Keratinocyte (primary cell): ENCODE data around the gene CETN1. TPM values are rescaled to one million over a fixed set of nuclear protein-coding genes. Genes with fewer than 3 reads are reported as not detected.
A peak's percentile ranks its signal among the peaks of the same experiment; 100 is the strongest.

Source experiments
- DNase-seq: peaks from one replicate; pipeline ENCODE4 v3.0.0-alpha.2; 2011; ENCODE audit warnings: low read depth, missing footprints, low spot score
- FAIRE-seq: peaks from 2 replicates; lab custom pipeline; 2011; peaks lifted over from hg19 to GRCh38; lab: Jason Lieb, UNC
- H2AFZ ChIP-seq: 2 replicates; pipeline ENCODE4 v1.6.0; 2012; ENCODE audit warnings: low read length, control low read depth, inconsistent platforms; ENCODE audit not compliant: control insufficient read depth
- H3K27ac ChIP-seq: 2 replicates; pipeline ENCODE4 v1.5.1; 2011; ENCODE audit warnings: low read length; ENCODE audit not compliant: control insufficient read depth, insufficient read depth
- H3K27me3 ChIP-seq: 3 replicates; pipeline ENCODE4 v1.6.0; 2011; ENCODE audit warnings: low read length; ENCODE audit not compliant: control insufficient read depth, insufficient read depth; ENCODE audit errors: extremely low read depth
- H3K36me3 ChIP-seq, 2 experiments: 2 replicates in 1 of 2; 3 replicates in 1 of 2; pipeline ENCODE4 v1.5.1; 2011; ENCODE audit warnings: low read length in 2 of 2, mild to moderate bottlenecking in 1 of 2; ENCODE audit not compliant: control insufficient read depth in 2 of 2, insufficient read depth in 2 of 2; ENCODE audit errors: extremely low read depth in 1 of 2
- H3K4me1 ChIP-seq: 3 replicates; pipeline ENCODE4 v1.5.1; 2011; ENCODE audit warnings: low read length; ENCODE audit not compliant: control insufficient read depth, insufficient read depth; ENCODE audit errors: extremely low read depth
- H3K4me2 ChIP-seq: 3 replicates; pipeline ENCODE4 v1.6.0; 2011; ENCODE audit warnings: low read depth, low read length; ENCODE audit not compliant: control insufficient read depth, insufficient read depth; ENCODE audit errors: extremely low read depth
- H3K4me3 ChIP-seq, 3 experiments: fragments of 200-600 bp in 1 of 3; sonication (generic) in 1 of 3; 2 replicates in 2 of 3; 3 replicates in 1 of 3; pipeline ENCODE4 v1.5.1; 2011 to 2016; ENCODE audit warnings: low read length in 3 of 3, mild to moderate bottlenecking in 3 of 3, control low read depth in 2 of 3, inconsistent platforms in 1 of 3, low read depth in 1 of 3, mixed read lengths in 1 of 3, mixed run types in 1 of 3, moderate library complexity in 1 of 3; ENCODE audit not compliant: control insufficient read depth in 2 of 3, insufficient read depth in 2 of 3; ENCODE audit errors: extremely low read depth in 1 of 3
- H3K79me2 ChIP-seq: 2 replicates; pipeline ENCODE4 v1.6.0; 2012; ENCODE audit warnings: low read length; ENCODE audit not compliant: control insufficient read depth, insufficient read depth
- H3K9ac ChIP-seq: 3 replicates; pipeline ENCODE4 v1.6.0; 2011; ENCODE audit warnings: low read length; ENCODE audit not compliant: control insufficient read depth, insufficient read depth; ENCODE audit errors: extremely low read depth
- H3K9me1 ChIP-seq: 3 replicates; pipeline ENCODE4 v1.6.0; 2011; ENCODE audit warnings: low read length; ENCODE audit not compliant: control insufficient read depth, insufficient read depth; ENCODE audit errors: extremely low read depth
- H3K9me3 ChIP-seq: 2 replicates; pipeline ENCODE4 v1.5.1; 2012; ENCODE audit warnings: low read depth, low read length; ENCODE audit not compliant: control insufficient read depth
- H4K20me1 ChIP-seq: 3 replicates; pipeline ENCODE4 v1.6.0; 2011; ENCODE audit warnings: low read length; ENCODE audit not compliant: control insufficient read depth, insufficient read depth; ENCODE audit errors: extremely low read depth
- CTCF ChIP-seq, 3 experiments: IDR thresholded peaks in 1 of 3; conservative IDR thresholded peaks in 1 of 3; optimal IDR thresholded peaks in 1 of 3; 2 replicates in 2 of 3; 3 replicates in 1 of 3; pipeline versions ENCODE3 to v1.5.1; 2011; ENCODE audit warnings: low read length in 3 of 3, mild to moderate bottlenecking in 3 of 3, moderate library complexity in 2 of 3, control low read depth in 1 of 3, inconsistent platforms in 1 of 3; ENCODE audit not compliant: insufficient read depth in 2 of 3; ENCODE audit errors: extremely low read depth in 1 of 3
- EZH2 ChIP-seq: IDR thresholded peaks from one replicate; pipeline ENCODE4 v1.6.1; 2012; ENCODE audit warnings: inconsistent platforms, mild to moderate bottlenecking, low read length, moderate library complexity
- dilution Hi-C: fragments of 300-500 bp; cut with MboI; formaldehyde crosslinking; loops from one replicate; pipeline ENCODE4 v1.7.0; 2020; ENCODE audit warnings: low sequenced_read_pairs; ENCODE audit not compliant: extremely low pct_ligation_motif_present
- polyA plus RNA-seq, 5 experiments: library from polyadenylated mRNA; depleted of rRNA in 3 of 5; stranded (reverse) in 3 of 5; stranded (forward) in 1 of 5; unstranded in 1 of 5; fragments of >200 nt; gene quantifications; 1 replicate in 1 of 5; 2 replicates in 3 of 5; 3 replicates in 1 of 5; pipeline versions ENCODE4 v1.2.1 to v1.2.3, GENCODE V29; 2011 to 2012; ENCODE audit warnings: missing spikeins in 2 of 5, low read depth in 1 of 5, low replicate concordance in 1 of 5

CETN1 gene
- polyA plus RNA-seq, 1 donor (not counting 4 experiments of a cell fraction or from before 2014, with no cell fraction given), result not detected

- Histone ChIP-seq H3K27me3 (no peaks in the 10 kb centered on the region), H3K4me1 (no peaks in the 10 kb centered on the region), H3K4me2 (no peak overlapping the region), H3K79me2 (no peaks in the 10 kb centered on the region), H3K9me3 (no peaks in the 10 kb centered on the region), H3K4me3 (no peak overlapping the region), H3K9me1 (no peaks in the 10 kb centered on the region), H3K27ac (no peak overlapping the region), H4K20me1 (no peaks in the 10 kb centered on the region), H3K9ac (no peak overlapping the region), H3K36me3 (no peaks in the 10 kb centered on the region), H2AFZ (no peak overlapping the region)
- dilution Hi-C loops, result no loop called here
- DNase-seq (no peak), FAIRE-seq (no peak)
- TF ChIP-seq CTCF (optimal IDR thresholded peaks at IDR 0.05 in 1 of 3, IDR thresholded peaks at IDR 0.05 in 1 of 3, conservative IDR thresholded peaks at IDR 0.05 in 1 of 3; ENCODE audit: extremely low read depth in 1 of 3, insufficient read depth in 2 of 3, low read length in 3 of 3), result peak in 2 of 3 experiments; percentile 44 to 55
- TF ChIP-seq EZH2, result no peak
Observed at GRCh38 chr18:616380-616995, 36.3 kb downstream of the CETN1 start.

- H3K79me2 ChIP-seq, result no peaks in the 10 kb centered on the region
Observed at GRCh38 chr18:617970-618504, 37.9 kb downstream of the CETN1 start.

More at GRCh38 chr18:617970-618504, 37.9 kb downstream of the CETN1 start:
- H2AFZ ChIP-seq, result no peak overlapping the region
- H3K9me3 ChIP-seq, result no peaks in the 10 kb centered on the region
- H3K9me1 ChIP-seq, result no peaks in the 10 kb centered on the region
- FAIRE-seq (no peak), DNase-seq (no peak)
- dilution Hi-C loops, result no loop called here
- H3K36me3 ChIP-seq, result no peaks in the 10 kb centered on the region
- H3K4me1 ChIP-seq, result no peaks in the 10 kb centered on the region
- no peak for TF ChIP-seq EZH2
- no peak for TF ChIP-seq CTCF (optimal IDR thresholded peaks at IDR 0.05 in 1 of 3, IDR thresholded peaks at IDR 0.05 in 1 of 3, conservative IDR thresholded peaks at IDR 0.05 in 1 of 3; ENCODE audit: extremely low read depth in 1 of 3, insufficient read depth in 2 of 3, low read length in 3 of 3)
- no peak overlapping the region for H3K4me3 ChIP-seq
- H3K27ac ChIP-seq, result no peak overlapping the region
- H3K9ac ChIP-seq, result no peak overlapping the region
- no peak overlapping the region for H3K4me2 ChIP-seq
- H3K27me3 ChIP-seq, result no peaks in the 10 kb centered on the region
- H4K20me1 ChIP-seq, result no peaks in the 10 kb centered on the region
